Amniotic stem cell (primary cell): Measurements from ENCODE around the gene EXOSC1.
"Not testable (repeated sequence)": the region's sequence is repeated elsewhere in the genome, so short reads cannot be mapped to it uniquely, and the experiment has no call there.

Experiments
- DNase-seq: peaks from one replicate; lab custom pipeline; 2025; lab: John Stamatoyannopoulos, UW

Gene EXOSC1, protein sequence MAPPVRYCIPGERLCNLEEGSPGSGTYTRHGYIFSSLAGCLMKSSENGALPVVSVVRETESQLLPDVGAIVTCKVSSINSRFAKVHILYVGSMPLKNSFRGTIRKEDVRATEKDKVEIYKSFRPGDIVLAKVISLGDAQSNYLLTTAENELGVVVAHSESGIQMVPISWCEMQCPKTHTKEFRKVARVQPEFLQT

DNA sequence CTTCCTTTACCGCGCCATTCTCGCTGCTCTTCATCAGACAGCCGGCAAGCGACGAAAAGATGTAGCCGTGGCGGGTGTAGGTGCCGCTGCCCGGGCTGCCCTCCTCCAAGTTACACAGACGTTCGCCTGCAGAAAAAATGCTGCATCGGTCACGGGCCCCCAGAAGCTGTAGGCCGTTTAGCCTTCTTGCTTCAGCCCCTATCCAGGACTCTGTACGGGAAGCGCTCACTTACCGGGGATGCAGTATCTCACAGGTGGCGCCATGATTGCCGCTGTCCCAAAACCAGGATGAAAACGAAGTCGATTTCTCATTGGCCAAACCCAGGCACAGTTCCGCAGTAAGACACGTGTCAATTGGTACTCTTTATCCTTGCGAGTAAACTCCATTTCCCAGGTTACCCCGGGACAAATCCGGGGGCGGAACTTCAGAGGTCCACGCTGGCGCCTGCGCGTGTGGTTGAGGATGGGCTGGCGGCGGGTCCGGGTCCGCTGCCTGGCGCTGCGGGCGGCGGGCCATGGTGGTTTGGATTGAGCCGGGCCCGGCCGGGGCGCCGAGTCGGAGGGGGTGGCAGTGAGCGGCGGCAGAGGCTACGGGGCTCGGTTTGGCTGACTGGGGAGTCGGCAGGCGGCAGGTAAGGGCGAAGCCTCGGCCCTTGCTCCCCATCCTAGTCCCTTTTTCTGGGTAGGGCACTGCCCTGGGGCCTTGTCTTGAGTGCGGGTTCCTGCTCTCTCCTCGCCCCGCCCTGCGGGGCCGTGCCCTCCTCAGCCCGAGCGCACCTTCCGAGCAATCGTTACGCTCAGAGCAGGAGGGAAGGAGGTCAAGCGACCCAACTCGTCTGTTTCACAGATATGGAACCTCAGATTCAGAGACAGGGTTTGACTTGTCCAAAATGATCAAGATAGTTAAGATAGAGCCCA is at the start of gene EXOSC1, which contains the start of gene ZDHHC16:
TSS of gene EXOSC1 (minus strand) at position 285 of the 918 bp plus-strand sequence. CDS start at position 264, 21 bp downstream.
TSS of gene ZDHHC16 (plus strand) at position 454 of the 918 bp plus-strand sequence. CDS start 5,501 bp downstream, outside the sequence.
- peak; percentile 97 for DNase-seq

DNA sequence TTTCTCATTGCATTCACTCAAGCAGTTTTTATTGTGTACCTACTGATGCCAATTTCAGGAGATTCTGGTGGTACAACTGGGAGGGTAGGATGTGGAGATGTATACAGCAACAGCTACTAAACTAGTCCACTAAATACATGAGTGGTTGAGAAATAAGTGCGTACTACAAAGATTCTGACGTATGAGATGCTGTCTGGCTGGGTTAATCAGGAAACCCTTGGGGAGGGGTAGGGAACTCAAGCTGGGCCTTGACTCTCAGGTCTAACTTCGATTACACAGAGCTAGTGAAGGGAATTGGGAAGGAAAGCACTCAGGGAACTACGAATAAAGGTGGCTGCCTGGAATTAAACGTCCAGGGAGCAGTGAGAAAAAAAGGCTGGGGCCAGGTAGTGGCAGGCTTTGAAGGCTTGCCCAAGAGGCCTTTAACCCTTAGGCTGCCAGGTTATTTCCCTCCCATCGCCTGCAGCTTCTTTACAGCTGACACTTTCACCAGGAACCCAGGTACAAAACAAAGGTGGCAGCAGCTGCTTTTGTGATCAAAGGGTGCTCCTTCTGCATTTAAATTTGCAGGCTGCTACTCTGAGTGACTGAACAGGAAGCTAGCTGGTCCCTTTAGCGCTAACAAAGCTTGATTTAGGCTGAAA is 49.2 kb upstream of the EXOSC1 start:
- DNase-seq, result no peak

DNA sequence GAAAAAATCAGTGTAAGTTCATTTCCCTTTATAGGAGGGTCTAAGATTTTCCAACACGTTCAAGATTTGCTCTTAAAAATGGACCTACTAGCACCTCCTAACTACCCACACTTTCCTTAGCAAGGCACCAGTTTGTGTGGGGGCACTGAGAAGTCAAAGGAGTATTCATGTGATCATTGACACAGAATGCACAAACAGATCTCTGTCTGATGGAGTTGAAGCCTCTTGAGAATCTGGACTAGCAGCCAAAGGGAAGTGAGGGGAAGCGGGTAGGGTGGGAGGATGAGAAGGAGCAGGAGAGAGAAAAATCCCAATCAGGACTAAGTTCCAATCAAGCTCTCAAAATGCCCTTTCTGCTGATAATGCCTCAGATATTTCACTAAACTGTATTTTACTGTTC is 48.3 kb upstream of the EXOSC1 start:
- no peak for DNase-seq

DNA sequence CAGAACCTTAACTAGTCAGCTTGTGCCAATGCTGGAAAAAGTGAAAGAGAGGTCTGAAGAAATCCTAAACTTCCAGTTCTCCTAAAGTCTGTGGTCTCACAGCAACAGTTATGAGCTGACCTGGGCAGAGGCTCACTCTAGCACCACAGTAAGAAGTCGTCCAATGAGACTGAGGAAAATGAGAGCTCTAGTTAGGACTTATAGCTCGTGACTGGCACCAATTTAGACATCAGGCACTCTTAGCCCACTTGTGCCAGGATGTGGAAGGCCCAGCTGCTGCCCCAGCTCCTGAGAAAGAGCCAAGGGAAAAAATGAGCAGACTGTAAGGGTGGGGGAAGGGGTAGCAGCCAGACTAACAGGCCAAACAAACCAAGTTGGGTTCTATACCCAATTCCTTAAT is 44.8 kb upstream of the EXOSC1 start:
- DNase-seq, result no peak

DNA sequence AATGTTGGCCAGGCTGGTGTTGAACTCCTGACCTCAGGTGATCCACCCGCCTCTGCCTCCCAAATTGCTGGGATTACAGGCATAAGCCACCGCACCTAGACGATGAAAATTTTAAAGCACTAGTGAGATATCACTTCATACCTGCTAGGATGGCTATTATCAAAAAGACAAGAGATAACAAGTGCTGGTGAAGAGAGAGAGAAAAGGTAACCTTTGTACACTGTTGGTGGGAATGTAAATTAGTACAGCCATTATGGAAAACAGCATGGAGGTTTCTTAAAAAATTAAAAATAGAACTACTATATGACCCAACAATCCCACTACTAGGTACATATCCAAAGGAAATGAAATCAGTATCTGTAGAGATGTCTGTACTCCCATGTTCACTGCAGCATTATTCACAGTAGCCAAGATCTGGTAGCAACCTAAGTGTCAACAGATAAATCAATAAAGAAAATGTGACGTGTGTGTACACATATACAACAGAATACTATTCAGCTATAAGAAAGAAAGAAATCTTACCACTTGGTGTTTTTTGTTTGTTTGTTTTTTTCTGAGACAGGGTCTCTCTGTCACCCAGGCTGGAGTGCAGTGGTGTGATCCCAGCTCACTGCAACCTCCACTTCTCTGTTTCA is 40.0 kb upstream of the EXOSC1 start:
- DNase-seq, result no peak

DNA sequence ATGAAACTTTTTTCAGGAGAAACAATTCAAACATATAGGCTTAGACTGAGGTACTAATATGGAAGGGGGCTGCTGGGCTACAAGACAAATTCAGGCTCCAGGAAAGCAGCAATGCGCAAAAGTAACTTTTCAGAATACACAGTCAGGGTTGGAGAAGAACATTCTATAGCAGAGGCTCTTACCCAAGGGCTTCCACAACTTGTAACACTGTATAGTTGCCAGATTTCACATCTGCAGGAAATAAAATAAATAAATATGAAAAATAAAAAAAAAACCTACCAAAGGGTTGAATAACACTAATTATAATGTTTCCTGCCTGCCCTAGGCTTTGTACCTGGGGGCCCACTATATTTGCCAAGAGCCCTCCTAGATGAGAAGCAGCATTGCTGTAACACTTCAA is 38.1 kb upstream of the EXOSC1 start:
- DNase-seq, result no peak

DNA sequence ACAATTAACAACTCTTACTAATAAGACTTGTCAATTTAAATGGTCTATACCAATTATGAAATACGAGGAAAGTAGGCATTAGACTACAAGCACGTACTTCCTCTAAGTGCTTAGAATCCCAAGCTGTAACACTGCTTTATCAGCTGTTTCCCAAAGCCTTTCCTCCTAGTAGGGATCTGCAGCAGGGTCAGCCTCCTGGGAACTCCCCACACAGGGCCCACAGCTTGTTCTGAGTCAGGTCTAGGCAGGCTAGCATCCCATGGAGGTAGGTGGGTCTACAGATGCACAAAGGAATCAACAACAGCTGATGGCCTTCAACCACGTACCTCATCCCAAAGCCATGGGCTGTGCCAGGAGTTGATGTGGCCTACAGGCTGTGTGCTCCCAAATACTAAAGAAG is 37.7 kb upstream of the EXOSC1 start:
- no peak for DNase-seq

DNA sequence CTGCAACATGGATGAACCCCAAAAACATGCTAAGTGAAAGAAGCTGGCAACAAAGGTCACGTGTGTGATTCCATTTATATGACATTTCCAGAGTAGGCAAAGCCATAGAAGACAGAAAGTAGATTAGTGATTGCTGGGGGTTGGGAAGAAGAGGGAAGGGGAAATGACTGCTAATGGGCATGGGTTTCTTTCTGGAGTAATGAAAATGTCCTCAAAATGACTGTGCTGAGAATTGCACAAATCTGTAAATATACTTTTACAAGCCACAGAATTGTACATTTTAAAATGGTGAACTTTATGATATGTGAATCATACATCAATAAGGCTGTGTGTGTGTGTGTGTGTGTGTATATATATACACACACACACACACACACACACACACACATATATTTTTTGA is 36.6 kb upstream of the EXOSC1 start:
- no peak for DNase-seq

DNA sequence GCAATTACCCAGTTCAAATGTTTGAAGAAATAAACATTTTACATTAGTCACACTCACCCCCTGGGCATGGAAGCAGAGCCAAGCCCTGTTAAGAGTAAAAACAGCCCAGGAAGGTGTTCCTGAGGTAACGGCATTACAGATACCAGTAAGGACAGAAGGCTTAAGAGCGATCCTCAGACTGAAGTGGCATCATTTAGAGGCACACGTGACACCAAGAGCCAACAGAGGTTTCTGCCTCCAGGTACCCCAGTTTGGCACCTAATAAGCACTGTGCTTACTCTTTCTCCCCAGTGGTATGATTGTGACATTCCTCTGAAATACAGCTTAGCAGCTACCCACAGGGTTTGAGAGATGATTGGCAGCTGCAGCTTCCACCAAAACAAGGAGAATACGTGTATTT is 35.3 kb upstream of the EXOSC1 start:
- no peak for DNase-seq

DNA sequence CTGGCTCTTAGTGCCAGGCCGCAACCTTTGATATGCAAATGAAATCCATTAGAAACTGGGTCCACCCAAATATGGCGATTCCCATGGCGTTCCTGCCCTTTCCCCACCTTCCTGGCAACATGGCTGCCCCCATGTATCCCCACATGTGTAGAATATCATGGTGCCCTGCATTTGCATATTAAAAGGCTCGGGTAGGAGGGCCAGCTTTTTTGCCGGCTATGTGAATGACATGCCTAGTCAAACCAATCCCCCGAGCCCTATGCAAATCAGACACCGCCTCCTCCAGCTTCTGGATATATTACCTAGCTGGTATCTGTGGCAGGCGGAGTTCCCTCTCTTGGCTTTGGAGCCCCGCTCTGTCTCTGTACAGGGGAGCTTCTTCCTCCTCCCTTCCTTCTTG is 34.1 kb upstream of the EXOSC1 start:
- DNase-seq, result no peak

DNA sequence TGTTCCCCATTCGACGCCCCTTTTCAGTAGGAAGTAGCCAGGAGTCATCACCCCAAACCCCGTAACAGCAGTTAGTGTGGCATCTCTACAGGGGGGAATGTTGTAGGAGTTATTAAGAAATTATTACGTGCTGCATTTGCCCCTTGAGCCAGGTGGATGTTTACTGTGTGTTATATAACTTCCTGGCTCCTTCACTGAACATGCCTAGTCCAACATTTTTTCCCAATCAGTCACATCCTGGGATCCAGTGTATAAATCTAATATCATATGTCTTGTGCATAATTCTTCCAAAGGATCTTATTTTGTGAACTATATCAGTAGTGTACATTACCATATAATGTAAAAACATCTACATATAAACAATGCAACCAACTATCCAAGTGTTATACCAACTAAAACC is 33.6 kb upstream of the EXOSC1 start:
- DNase-seq, result not testable (repeated sequence)

DNA sequence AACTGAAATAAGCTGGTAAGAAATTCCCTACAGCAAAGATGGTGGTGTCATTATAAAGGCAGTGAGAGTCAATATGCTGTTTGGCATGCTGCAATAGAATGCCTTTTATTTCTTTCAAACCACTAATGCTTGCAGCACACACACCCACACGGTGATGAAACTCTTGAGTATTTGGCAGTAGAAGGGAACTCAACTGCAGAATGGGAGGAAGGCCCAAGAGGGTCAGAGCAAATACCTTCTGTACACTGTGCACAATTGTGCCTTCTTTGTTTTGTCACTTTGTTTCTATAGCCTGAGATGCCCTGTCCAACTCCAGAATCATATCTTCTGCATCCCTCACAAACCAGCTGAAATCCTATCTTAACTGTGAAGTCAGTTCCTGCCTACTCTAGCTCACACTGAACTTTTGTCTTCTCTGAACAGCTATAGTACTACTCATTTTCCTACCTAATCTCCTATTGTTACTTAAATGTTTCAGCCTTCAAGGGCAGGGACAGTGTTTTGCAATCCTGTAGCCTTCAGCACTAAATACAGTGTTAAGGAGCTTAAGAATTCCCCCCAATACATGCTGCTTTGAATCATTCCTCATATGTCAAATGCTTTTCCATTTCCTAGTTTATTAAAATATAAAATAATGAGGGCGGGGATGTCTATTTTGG is 30.3 kb upstream of the EXOSC1 start:
- no peak for DNase-seq

DNA sequence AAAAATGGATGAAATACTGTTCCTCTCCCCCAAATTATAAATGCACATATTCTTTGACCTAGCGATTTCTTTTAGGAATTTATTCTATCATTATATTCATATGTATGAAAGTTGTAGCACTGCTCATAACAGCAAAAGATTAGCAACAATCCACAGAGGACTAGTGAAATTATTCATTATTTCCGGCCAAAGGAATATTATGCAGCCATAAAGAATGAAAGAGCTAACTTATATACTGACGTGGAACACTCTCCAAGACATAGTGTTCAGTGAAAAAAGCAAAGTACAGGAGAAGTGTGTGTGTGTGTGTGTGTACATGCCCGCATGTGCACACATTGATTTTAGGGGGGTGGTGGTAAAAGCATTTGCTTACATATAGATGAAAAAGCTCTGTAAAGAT is 29.1 kb upstream of the EXOSC1 start:
- DNase-seq, result no peak

DNA sequence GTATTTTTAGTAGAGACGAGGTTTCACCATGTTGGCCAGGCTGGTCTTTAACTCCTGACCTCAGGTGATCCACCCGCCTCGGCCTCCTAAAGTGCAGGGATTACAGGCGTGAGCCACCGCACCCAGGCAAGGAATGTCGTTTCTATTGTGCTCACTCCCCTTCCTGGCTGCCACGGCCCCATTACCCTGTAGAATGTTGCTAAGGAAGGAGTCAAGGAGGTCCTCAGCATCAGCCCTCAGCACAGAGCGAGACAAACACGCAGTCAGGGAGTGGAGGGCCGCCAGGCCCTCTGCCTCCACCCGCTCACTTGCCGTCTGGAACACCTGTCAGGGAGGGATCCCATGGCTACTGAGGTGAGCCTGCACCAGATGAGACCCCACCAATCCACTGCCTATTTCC is 23.0 kb upstream of the EXOSC1 start:
- DNase-seq, result not testable (repeated sequence)

DNA sequence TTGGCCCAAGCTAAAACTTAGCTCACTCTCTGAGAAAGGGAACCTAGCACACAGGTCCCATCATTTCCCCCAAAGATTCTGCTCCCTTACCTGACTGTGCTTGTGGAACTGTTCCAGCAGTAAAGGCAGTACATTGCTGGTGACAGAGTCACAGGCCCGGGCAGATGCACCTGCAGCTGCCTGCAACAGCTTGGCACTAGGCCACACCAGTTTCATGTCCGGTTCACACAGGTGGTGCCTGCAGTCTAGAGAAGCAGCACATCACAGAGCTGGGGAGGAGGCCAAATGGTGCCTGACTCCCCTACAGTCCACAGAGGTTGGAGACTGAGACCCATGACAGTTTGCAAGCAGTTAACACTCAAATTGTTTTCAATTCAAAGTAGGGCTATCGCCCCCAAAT is 22.4 kb upstream of the EXOSC1 start:
- DNase-seq, result no peak

DNA sequence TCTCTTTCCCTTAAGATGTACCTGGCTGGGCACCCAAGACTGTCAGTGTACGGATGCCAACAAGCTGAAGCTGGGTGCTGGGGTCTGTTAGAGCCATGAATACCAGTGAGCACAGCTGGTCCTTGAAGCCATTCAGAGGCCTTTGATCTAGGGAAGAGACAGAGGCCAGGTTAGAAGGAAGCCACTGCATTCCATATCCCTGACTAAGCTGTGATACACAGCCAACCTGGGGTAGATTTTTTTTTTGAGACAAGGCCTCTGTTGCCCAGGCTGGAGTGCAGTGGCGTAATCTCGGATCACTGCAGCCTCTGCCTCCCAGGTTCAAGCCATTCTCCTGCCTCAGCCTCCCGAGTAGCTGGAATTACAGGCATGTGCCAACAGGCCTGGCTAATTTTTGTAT is 20.9 kb upstream of the EXOSC1 start:
- DNase-seq, result no peak

DNA sequence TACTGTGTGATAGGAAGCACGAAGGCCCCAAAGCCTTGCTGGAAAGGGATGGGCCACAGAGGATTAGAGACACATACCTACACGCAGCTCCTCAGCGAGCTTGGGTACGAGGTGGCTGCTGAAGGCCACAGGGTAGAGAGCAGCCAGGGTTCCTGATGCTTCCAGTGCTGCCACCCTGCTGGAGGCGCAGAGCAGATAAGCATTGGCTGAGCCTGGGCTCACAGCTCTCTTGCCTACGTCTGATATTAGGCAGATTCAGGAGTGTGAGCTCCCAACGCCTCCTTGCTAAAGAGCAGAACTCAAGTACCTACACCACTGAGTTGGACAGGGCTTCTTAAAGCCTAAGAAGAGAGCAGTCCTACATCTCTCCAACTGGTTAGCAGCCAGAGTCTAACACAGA is 20.2 kb upstream of the EXOSC1 start:
- no peak for DNase-seq

DNA sequence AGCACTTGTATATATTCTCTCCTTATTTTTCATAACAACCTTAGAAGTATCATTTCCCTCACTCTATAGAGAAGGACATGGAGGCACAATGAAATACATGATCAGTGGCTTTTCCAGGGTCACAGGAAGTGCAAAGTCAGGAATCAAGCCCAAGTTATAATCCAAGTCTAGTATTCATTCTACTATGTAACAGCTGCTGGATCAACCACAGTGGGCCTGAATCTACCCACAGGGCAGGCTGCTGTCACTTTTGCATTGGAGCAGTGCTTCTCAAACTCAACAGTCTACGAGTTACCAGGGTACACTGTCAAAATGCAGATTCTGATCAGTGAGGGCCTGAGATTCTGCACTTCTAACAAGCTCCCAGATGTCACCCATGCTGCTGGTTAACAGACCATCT is 18.4 kb upstream of the EXOSC1 start:
- DNase-seq, result no peak

DNA sequence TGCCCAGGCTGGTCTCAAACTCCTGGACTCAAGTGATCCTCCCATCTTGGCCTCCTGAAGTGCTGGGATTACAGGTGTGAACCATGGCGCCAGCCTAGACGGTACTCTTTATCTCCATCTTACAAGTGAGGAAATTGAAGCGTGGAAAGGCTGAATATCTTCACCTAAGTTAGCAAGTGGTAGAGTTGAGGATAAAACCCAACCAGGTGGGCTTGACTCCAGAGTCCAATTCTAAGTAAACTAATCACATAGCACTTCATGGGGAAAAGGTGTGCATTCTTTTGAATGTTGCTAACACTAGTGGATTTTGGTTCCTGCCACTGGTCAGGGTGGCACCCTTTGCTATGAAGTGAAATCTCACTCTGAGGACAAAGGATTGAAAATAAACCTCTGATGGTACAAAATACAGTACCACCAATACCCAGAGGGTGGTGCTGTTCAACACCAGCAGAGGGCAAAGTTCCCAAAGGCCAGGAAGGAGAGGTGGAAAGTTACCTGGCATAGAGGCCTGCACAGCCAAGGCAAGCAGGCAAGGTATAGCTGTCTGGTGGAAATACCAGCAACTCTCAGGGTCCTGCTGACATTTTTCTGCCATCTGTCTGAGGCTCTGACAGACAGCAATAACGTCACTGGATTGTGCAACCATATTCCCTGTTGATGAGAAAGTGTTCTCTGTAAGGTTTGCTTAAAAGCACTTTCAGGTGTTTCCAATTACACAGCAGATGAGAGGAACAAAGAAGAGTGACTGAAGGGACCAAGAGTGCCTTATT is 17.7 kb upstream of the EXOSC1 start:
- DNase-seq, result no peak

DNA sequence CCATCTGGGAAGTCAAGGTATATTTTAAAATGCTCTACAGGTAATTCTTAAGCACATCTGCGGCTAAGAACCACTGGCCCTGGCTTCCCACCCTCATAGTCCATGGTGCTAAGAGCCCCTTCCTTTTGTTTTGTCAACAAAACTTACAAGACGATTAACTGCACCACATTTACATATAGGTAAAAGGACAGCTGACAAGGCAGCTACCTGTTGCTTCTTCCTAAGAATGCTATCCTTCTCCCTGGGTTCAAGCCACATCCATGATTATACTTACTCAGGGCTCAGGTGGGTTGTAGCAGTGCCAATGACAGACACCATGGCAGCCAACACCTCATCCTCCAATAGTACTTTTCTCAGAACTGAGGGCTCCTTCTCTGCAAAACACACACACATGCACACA is 16.5 kb upstream of the EXOSC1 start:
- DNase-seq, result no peak

DNA sequence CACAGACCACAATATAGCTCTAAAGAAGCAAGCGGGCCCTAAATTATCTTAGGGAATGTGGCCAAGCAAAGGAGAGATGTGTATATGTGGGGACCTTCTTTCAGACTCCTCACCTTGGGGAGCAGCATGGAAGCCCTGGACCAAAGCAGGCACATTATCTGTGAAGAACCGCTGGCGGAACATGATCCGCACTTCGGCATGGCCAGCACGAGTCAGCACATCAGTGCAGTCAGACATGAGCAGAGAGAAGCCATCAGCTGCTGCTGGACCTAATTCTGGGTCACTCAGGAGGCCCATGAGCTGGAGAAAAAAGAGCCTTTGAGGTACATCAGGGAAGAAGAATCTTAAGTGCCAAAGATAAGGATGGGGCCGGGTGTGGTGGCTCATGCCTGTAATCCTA is 14.1 kb upstream of the EXOSC1 start:
- no peak for DNase-seq
